Mesothelial cell of epicardium (in vitro differentiated cells): ENCODE measurements around the gene ERC2. TPM values are rescaled to one million over a fixed set of nuclear protein-coding genes. Genes with fewer than 3 reads are reported as not detected.

Experiments
- DNase-seq, 2 experiments: peaks; one replicate each; pipeline ENCODE4 v3.0.0; 2021; ENCODE audit warnings: low spot score in 2 of 2; ENCODE audit not compliant: unreplicated experiment in 2 of 2
- H3K27ac Mint-ChIP-seq: 2 replicates; pipeline ENCODE4 v1.8.0; 2021; ENCODE audit warnings: mixed read lengths
- H3K27me3 Mint-ChIP-seq: 2 replicates; pipeline ENCODE4 v1.8.0; 2021; ENCODE audit warnings: low read depth, mixed read lengths
- H3K36me3 Mint-ChIP-seq: 2 replicates; pipeline ENCODE4 v1.8.0; 2021; ENCODE audit warnings: mixed read lengths
- H3K4me1 Mint-ChIP-seq: 2 replicates; pipeline ENCODE4 v1.8.0; 2021; ENCODE audit warnings: mixed read lengths
- H3K4me3 Mint-ChIP-seq: 2 replicates; pipeline ENCODE4 v1.8.0; 2021; ENCODE audit warnings: mild to moderate bottlenecking, moderate library complexity, mixed read lengths
- H3K9me3 Mint-ChIP-seq: 2 replicates; pipeline ENCODE4 v1.8.0; 2021; ENCODE audit warnings: mixed read lengths
- total RNA-seq: library from RNA; stranded (reverse); gene quantifications from 3 replicates; pipeline ENCODE4 v1.2.1, GENCODE V29; 2021
- TF ChIP-seq, protein P1 (sequence below): fragments of 200-600 bp; sonication (generic); IDR thresholded peaks from one replicate; pipeline ENCODE4 v1.5.0; 2021; ENCODE audit warnings: antibody characterized with exemption; ENCODE audit not compliant: unreplicated experiment

Gene ERC2
- total RNA-seq, 1 donor from 2014 or later: 15.6 TPM

DNA sequence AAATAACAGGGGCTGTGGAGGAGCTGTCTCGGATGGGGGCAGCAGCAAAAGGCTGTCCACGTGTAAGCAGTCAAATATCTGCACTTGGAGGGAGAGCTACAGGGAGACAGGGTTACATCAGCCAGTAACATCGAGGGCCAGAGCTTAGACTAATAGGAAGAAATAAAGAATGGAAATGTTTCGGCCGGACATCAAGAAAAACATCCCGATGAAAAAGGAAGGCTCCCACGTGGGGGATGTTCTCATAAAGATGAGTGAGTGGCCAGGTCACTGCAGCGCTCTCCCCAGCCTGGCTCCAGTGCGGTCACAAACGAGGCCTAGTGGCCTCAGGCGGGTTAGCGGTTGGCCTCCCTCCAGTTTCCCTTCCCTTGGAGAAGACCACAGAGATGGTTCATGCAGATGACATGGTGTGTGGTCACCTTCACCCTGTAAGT, 925.1 kb downstream of the ERC2 start:
- H3K27ac Mint-ChIP-seq: no peak overlapping the region
- no peaks in the 10 kb centered on the region for H3K36me3 Mint-ChIP-seq
- H3K4me1 Mint-ChIP-seq: peaks cover 33% of the 10 kb centered on the region
- H3K4me3 Mint-ChIP-seq: no peak overlapping the region
- no peak for DNase-seq
- H3K9me3 Mint-ChIP-seq: no peaks in the 10 kb centered on the region
- TF ChIP-seq, protein P1, sequence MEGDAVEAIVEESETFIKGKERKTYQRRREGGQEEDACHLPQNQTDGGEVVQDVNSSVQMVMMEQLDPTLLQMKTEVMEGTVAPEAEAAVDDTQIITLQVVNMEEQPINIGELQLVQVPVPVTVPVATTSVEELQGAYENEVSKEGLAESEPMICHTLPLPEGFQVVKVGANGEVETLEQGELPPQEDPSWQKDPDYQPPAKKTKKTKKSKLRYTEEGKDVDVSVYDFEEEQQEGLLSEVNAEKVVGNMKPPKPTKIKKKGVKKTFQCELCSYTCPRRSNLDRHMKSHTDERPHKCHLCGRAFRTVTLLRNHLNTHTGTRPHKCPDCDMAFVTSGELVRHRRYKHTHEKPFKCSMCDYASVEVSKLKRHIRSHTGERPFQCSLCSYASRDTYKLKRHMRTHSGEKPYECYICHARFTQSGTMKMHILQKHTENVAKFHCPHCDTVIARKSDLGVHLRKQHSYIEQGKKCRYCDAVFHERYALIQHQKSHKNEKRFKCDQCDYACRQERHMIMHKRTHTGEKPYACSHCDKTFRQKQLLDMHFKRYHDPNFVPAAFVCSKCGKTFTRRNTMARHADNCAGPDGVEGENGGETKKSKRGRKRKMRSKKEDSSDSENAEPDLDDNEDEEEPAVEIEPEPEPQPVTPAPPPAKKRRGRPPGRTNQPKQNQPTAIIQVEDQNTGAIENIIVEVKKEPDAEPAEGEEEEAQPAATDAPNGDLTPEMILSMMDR: no peak
- H3K27me3 Mint-ChIP-seq: peaks cover 42% of the 10 kb centered on the region

DNA sequence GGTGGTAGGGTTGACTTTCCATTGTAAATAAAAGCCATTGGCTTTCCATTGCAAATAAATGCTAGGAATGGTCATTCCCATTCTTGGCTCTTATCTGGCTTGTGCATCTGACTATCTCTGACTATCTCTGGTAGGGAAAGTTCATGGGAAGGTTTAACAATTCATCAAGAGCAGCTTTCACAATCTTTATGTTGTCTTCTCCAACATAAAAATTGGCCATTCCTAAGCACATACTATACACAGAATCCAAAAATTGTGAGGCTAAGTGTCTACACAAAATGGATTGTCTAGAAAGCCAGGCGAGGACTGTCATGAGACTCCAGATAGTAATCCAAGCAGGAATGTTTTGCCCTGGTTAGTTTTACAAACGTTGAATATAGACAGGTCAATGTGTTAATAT, 926.8 kb downstream of the ERC2 start:
- DNase-seq: no peak
- Mint-ChIP-seq H3K36me3 (no peaks in the 10 kb centered on the region), H3K4me1 (peaks cover 26% of the 10 kb centered on the region), H3K27me3 (peaks cover 49% of the 10 kb centered on the region), H3K27ac (no peak overlapping the region), H3K4me3 (no peak overlapping the region), H3K9me3 (no peaks in the 10 kb centered on the region)
- TF ChIP-seq, protein P1: no peak

DNA sequence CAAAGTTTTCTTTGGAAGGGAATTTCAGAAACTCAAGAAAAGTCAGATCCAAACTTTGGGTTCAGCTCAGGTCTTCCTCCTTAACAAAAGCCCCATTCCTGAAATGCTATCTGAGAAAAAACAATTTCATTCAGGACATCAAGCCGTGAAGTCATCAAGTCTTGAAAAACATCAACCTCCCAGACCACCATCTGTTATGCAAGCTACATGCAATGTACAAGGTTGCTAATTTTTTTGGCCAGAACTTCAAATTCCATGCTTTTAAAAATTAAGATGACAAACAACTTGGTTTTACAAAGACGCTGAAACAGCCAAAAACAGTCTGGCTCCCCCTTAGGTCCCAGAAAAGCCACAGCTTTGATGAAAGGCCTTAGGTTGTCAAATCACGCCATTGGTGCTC, 927.3 kb downstream of the ERC2 start:
- TF ChIP-seq, protein P1: no peak
- H3K4me1 Mint-ChIP-seq: peaks cover 26% of the 10 kb centered on the region
- no peaks in the 10 kb centered on the region for H3K36me3 Mint-ChIP-seq

DNA sequence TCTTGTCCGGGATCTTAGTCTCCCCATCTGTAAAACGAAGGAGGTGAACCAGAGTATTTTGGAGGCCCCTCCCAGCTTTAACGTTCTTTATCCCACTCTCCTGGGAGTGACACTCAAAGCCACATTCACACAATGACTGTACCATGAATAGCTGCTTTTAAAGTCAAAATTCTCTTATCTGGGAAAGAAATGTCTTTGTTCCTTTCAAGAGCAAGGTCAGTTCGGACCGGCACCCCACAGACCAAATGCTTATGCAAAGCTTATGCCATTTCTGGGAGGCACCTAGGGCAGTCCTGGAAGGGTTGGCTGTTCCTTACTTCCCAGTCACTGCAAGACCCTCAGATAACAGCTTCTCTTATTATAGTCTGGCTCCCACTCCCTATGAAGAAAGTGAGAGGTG, 927.7 kb downstream of the ERC2 start:
- TF ChIP-seq, protein P1: no peak
- Mint-ChIP-seq H3K36me3 (no peaks in the 10 kb centered on the region), H3K9me3 (no peaks in the 10 kb centered on the region), H3K4me3 (no peak overlapping the region), H3K27ac (no peak overlapping the region), H3K4me1 (peaks cover 26% of the 10 kb centered on the region), H3K27me3 (peaks cover 42% of the 10 kb centered on the region)
- DNase-seq: no peak

More for the DNA sequence above, 927.3 kb downstream of the ERC2 start:
- H3K4me3 Mint-ChIP-seq: no peak overlapping the region
- peaks cover 47% of the 10 kb centered on the region for H3K27me3 Mint-ChIP-seq
- no peak for DNase-seq
- no peak overlapping the region for H3K27ac Mint-ChIP-seq
- no peaks in the 10 kb centered on the region for H3K9me3 Mint-ChIP-seq

DNA sequence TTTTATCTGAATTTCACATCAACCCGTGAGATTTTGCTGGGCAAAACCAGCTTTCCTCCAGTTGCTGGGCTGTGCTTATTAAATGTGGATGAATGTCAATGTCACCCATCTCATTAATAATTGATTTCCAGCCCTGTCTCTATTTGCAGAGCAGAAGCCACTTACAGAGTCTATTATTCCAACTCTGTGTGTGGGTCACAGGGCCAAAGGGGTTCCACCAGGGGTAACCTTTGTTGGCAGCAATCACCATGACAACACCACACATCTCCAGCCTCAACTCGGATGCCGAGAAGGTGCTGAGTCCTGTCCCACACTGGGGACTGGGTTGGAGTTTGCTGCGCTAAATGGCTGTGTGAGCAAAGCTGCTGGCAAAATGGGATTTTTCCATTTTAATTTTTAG, 930.1 kb downstream of the ERC2 start:
- TF ChIP-seq, protein P1: no peak
- DNase-seq: no peak
- no peaks in the 10 kb centered on the region for H3K9me3 Mint-ChIP-seq
- no peaks in the 10 kb centered on the region for H3K36me3 Mint-ChIP-seq
- no peak overlapping the region for H3K4me3 Mint-ChIP-seq
- no peak overlapping the region for H3K27ac Mint-ChIP-seq
- peaks cover 48% of the 10 kb centered on the region for H3K27me3 Mint-ChIP-seq
- peaks cover 7% of the 10 kb centered on the region for H3K4me1 Mint-ChIP-seq

DNA sequence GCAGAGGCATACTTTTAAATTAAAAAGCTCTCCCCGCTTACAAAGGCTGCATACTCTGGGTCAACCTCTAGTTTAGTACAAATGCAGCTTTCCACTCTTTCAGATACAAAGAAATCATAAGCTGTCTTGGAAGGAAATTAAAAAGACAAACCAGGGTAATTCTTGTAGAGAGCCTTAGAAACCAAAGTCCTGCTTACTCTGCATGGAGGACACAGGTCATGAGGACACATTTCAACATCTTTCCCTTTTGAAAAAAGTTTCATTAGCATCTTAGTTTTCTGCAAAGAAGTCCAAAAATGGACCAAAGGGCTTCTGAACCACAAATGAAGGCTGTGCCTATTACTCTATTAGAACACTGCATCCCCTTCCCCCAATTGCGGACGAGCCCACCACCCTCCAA, 930.7 kb downstream of the ERC2 start:
- Mint-ChIP-seq H3K36me3 (no peaks in the 10 kb centered on the region), H3K9me3 (no peaks in the 10 kb centered on the region), H3K4me1 (peaks cover 2% of the 10 kb centered on the region), H3K4me3 (no peak overlapping the region), H3K27me3 (peaks cover 53% of the 10 kb centered on the region), H3K27ac (no peak overlapping the region)
- TF ChIP-seq, protein P1: no peak
- no peak for DNase-seq
